Measurements from ENCODE around the gene GLIS2. TPM values are rescaled to one million over a fixed set of nuclear protein-coding genes. Genes with fewer than 3 reads are reported as not detected.
A peak's percentile ranks its signal among the peaks of the same experiment; 100 is the strongest.

GLIS2 gene
- total and polyA plus RNA-seq, 5 donors from 2014 or later = 0.03 TPM; not detected in 4

GRCh38 chr16:4369007-4369733 lies 53.3 kb downstream of the GLIS2 start:
- Histone ChIP-seq H3K27me3 (ENCODE audit: control insufficient read depth, insufficient read depth, low read length) (no peaks in the 10 kb centered on the region), H3K36me3 (ENCODE audit: control insufficient read depth, insufficient read depth, low read length) (peaks cover 24% of the 10 kb centered on the region), H3K4me3 (ENCODE audit: low read depth, low read length) (no peak overlapping the region), H3K9me3 (ENCODE audit: control insufficient read depth in 2 of 2, low read length in 2 of 2) (no peaks in the 10 kb centered on the region), H3K27ac (ENCODE audit: insufficient read depth, low read length, poor library complexity, severe bottlenecking) (no peak overlapping the region), H3K4me1 (ENCODE audit: control insufficient read depth, insufficient read depth, low read length, poor library complexity, severe bottlenecking) (peaks cover 25% of the 10 kb centered on the region)
- H3K4me3 Mint-ChIP-seq = peak overlapping the region in 1 of 4 donors; percentile 47
- H3K9me3 Mint-ChIP-seq = no peaks in the 10 kb centered on the region
- H3K4me1 Mint-ChIP-seq = peaks cover 0 to 33% (median 8%) of the 10 kb centered on the region in 4 donors
- ATAC-seq (ENCODE audit: low read depth in 2 of 2) (no peak), DNase-seq (no peak)
- H3K27ac Mint-ChIP-seq = peak overlapping the region in 1 of 3 donors; percentile 25
- H3K36me3 Mint-ChIP-seq = peaks cover 4% of the 10 kb centered on the region
- no peaks in the 10 kb centered on the region for H3K27me3 Mint-ChIP-seq

GRCh38 chr16:4370151-4370550 lies 54.3 kb downstream of the GLIS2 start:
- Histone ChIP-seq H3K36me3 (ENCODE audit: control insufficient read depth, insufficient read depth, low read length) (peaks cover 14% of the 10 kb centered on the region), H3K27ac (ENCODE audit: insufficient read depth, low read length, poor library complexity, severe bottlenecking) (no peak overlapping the region), H3K4me3 (ENCODE audit: low read depth, low read length) (no peak overlapping the region), H3K4me1 (ENCODE audit: control insufficient read depth, insufficient read depth, low read length, poor library complexity, severe bottlenecking) (peaks cover 35% of the 10 kb centered on the region), H3K9me3 (ENCODE audit: control insufficient read depth in 2 of 2, low read length in 2 of 2) (no peaks in the 10 kb centered on the region), H3K27me3 (ENCODE audit: control insufficient read depth, insufficient read depth, low read length) (no peaks in the 10 kb centered on the region)
- peak overlapping the region in 2 of 3 donors; percentile 9 to 15 for H3K27ac Mint-ChIP-seq
- no peak for ATAC-seq (ENCODE audit: low read depth in 2 of 2)
- peak overlapping the region in 3 of 4 donors; percentile 41 to 63 (median 61) for H3K4me3 Mint-ChIP-seq
- no peak for DNase-seq
- no peaks in the 10 kb centered on the region for H3K27me3 Mint-ChIP-seq
- peaks cover 0 to 37% (median 8%) of the 10 kb centered on the region in 4 donors for H3K4me1 Mint-ChIP-seq
- H3K9me3 Mint-ChIP-seq = no peaks in the 10 kb centered on the region
- peaks cover 4% of the 10 kb centered on the region for H3K36me3 Mint-ChIP-seq

GRCh38 chr16:4370570-4371356 lies 54.9 kb downstream of the GLIS2 start:
- no peak for ATAC-seq (ENCODE audit: low read depth in 2 of 2)
- peaks cover 0 to 40% (median 11%) of the 10 kb centered on the region in 4 donors for H3K4me1 Mint-ChIP-seq
- Histone ChIP-seq H3K27ac (ENCODE audit: insufficient read depth, low read length, poor library complexity, severe bottlenecking) (peak overlapping the region; percentile 34), H3K36me3 (ENCODE audit: control insufficient read depth, insufficient read depth, low read length) (peaks cover 8% of the 10 kb centered on the region), H3K9me3 (ENCODE audit: control insufficient read depth in 2 of 2, low read length in 2 of 2) (no peaks in the 10 kb centered on the region), H3K4me1 (ENCODE audit: control insufficient read depth, insufficient read depth, low read length, poor library complexity, severe bottlenecking) (peaks cover 37% of the 10 kb centered on the region), H3K27me3 (ENCODE audit: control insufficient read depth, insufficient read depth, low read length) (no peaks in the 10 kb centered on the region), H3K4me3 (ENCODE audit: low read depth, low read length) (no peak overlapping the region)
- peak overlapping the region in 1 of 3 donors; percentile 9 for H3K27ac Mint-ChIP-seq
- no peak for DNase-seq
- H3K4me3 Mint-ChIP-seq = peak overlapping the region in 2 of 4 donors; percentile 63 to 71
- H3K36me3 Mint-ChIP-seq = peaks cover 4% of the 10 kb centered on the region
- H3K27me3 Mint-ChIP-seq = no peaks in the 10 kb centered on the region
- H3K9me3 Mint-ChIP-seq = no peaks in the 10 kb centered on the region

GRCh38 chr16:4371357-4372000 lies 55.6 kb downstream of the GLIS2 start, which contains the start of gene VASN:
TSS of gene VASN (plus strand) at chr16:4371848. CDS start at chr16:4380878, 9,030 bp downstream.
- Mint-ChIP-seq H3K27me3 (no peaks in the 10 kb centered on the region), H3K4me3 (peak within 1 kb of the TSS; percentile 47 to 86 (median 84)), H3K9me3 (no peaks in the 10 kb centered on the region), H3K27ac (peak within 1 kb of the TSS; percentile 66 to 86 (median 75)), H3K36me3 (peaks cover 4% of the 10 kb centered on the region), H3K4me1 (peaks cover 0 to 40% (median 11%) of the 10 kb centered on the region in 4 donors)
- H3K27me3 ChIP-seq (ENCODE audit: control insufficient read depth, insufficient read depth, low read length) = no peaks in the 10 kb centered on the region
- no peak within 1 kb of the TSS for H3K4me3 ChIP-seq (ENCODE audit: low read depth, low read length)
- H3K36me3 ChIP-seq (ENCODE audit: control insufficient read depth, insufficient read depth, low read length) = peaks cover 8% of the 10 kb centered on the region
- H3K9me3 ChIP-seq (ENCODE audit: control insufficient read depth in 2 of 2, low read length in 2 of 2) = no peaks in the 10 kb centered on the region
- H3K27ac ChIP-seq (ENCODE audit: insufficient read depth, low read length, poor library complexity, severe bottlenecking) = peak within 1 kb of the TSS; percentile 34
- peaks cover 37% of the 10 kb centered on the region for H3K4me1 ChIP-seq (ENCODE audit: control insufficient read depth, insufficient read depth, low read length, poor library complexity, severe bottlenecking)
- ATAC-seq (ENCODE audit: low read depth in 2 of 2) (peak; percentile 82 to 83), DNase-seq (peak; percentile 55 to 71 (median 62))

GRCh38 chr16:4372001-4372577 lies 56.2 kb downstream of the GLIS2 start:
- H3K4me1 Mint-ChIP-seq = peaks cover 0 to 42% (median 11%) of the 10 kb centered on the region in 4 donors
- Histone ChIP-seq H3K27me3 (ENCODE audit: control insufficient read depth, insufficient read depth, low read length) (no peaks in the 10 kb centered on the region), H3K4me3 (ENCODE audit: low read depth, low read length) (no peak overlapping the region), H3K4me1 (ENCODE audit: control insufficient read depth, insufficient read depth, low read length, poor library complexity, severe bottlenecking) (peaks cover 37% of the 10 kb centered on the region), H3K36me3 (ENCODE audit: control insufficient read depth, insufficient read depth, low read length) (peaks cover 9% of the 10 kb centered on the region), H3K9me3 (ENCODE audit: control insufficient read depth in 2 of 2, low read length in 2 of 2) (no peaks in the 10 kb centered on the region), H3K27ac (ENCODE audit: insufficient read depth, low read length, poor library complexity, severe bottlenecking) (peak overlapping the region; percentile 6)
- peak overlapping the region; percentile 66 to 86 (median 75) for H3K27ac Mint-ChIP-seq
- peaks cover 4% of the 10 kb centered on the region for H3K36me3 Mint-ChIP-seq
- no peaks in the 10 kb centered on the region for H3K27me3 Mint-ChIP-seq
- no peaks in the 10 kb centered on the region for H3K9me3 Mint-ChIP-seq
- H3K4me3 Mint-ChIP-seq = peak overlapping the region; percentile 47 to 86 (median 84)
- ATAC-seq (ENCODE audit: low read depth in 2 of 2) = peak; percentile 32 to 52
- peak in 1 of 3 donors; percentile 37 for DNase-seq

- Mint-ChIP-seq H3K4me1 (peaks cover 0 to 37% (median 11%) of the 10 kb centered on the region in 4 donors), H3K36me3 (no peaks in the 10 kb centered on the region), H3K27me3 (no peaks in the 10 kb centered on the region), H3K4me3 (peak overlapping the region; percentile 47 to 86 (median 84)), H3K9me3 (no peaks in the 10 kb centered on the region), H3K27ac (peak overlapping the region; percentile 15 to 75 (median 26))
- H3K4me3 ChIP-seq (ENCODE audit: low read depth, low read length) = no peak overlapping the region
- H3K36me3 ChIP-seq (ENCODE audit: control insufficient read depth, insufficient read depth, low read length) = peaks cover 6% of the 10 kb centered on the region
- peaks cover 37% of the 10 kb centered on the region for H3K4me1 ChIP-seq (ENCODE audit: control insufficient read depth, insufficient read depth, low read length, poor library complexity, severe bottlenecking)
- H3K9me3 ChIP-seq (ENCODE audit: control insufficient read depth in 2 of 2, low read length in 2 of 2) = no peaks in the 10 kb centered on the region
- ATAC-seq (ENCODE audit: low read depth in 2 of 2) (no peak), DNase-seq (no peak)
- no peaks in the 10 kb centered on the region for H3K27me3 ChIP-seq (ENCODE audit: control insufficient read depth, insufficient read depth, low read length)
- peak overlapping the region; percentile 6 for H3K27ac ChIP-seq (ENCODE audit: insufficient read depth, low read length, poor library complexity, severe bottlenecking)
Measured at GRCh38 chr16:4372578-4373355, 56.9 kb downstream of the GLIS2 start.
